ENCODE results near the gene KCNIP4. TPM values are rescaled to one million over a fixed set of nuclear protein-coding genes. Genes with fewer than 3 reads are reported as not detected.

Gene KCNIP4
- total and polyA plus RNA-seq, 2 experiments from 2014 or later, result 0.69 to 1.00 TPM

- H4K20me1 ChIP-seq (ENCODE audit: insufficient read depth, poor library complexity, severe bottlenecking), result no peaks in the 10 kb centered on the region
- 87% methylated on average over 3 of the region's 3 CpGs for WGBS (ENCODE audit: low lambda C conversion rate, missing lambda C conversion rate)
- no peaks in the 10 kb centered on the region for H3K27me3 ChIP-seq
- no peak overlapping the region for H3K4me3 ChIP-seq
- no peak overlapping the region for H3K27ac ChIP-seq
- no peak for TF ChIP-seq EZH2phosphoT487 (IDR thresholded peaks at IDR 0.05; ENCODE audit: low read depth, severe bottlenecking, unreplicated experiment)
- no peak for TF ChIP-seq CTCF (IDR thresholded peaks at IDR 0.05; ENCODE audit: poor library complexity)
- no peak for TF ChIP-seq EZH2 (IDR thresholded peaks at IDR 0.05; ENCODE audit: borderline replicate concordance)
- no peaks in the 10 kb centered on the region for H3K4me1 ChIP-seq (ENCODE audit: insufficient read depth)
- DNase-seq (ENCODE audit: low spot score), result no peak
- H3K79me2 ChIP-seq, result no peaks in the 10 kb centered on the region
- H3K9me2 ChIP-seq (replicated peaks; ENCODE audit: insufficient read depth), result no peaks in the 10 kb centered on the region
- no peaks in the 10 kb centered on the region for H3K36me3 ChIP-seq (replicated peaks; ENCODE audit: insufficient read depth, low read depth)
- H2AFZ ChIP-seq, result no peak overlapping the region
- H3K4me2 ChIP-seq, result no peak overlapping the region
- H3K9me3 ChIP-seq (ENCODE audit: low read depth), result no peaks in the 10 kb centered on the region
Observed at GRCh38 chr4:21915761-21916160, 32.8 kb downstream of the KCNIP4 start.

- Histone ChIP-seq H3K4me2 (no peak overlapping the region), H3K27ac (no peak overlapping the region), H2AFZ (no peak overlapping the region), H3K79me2 (no peaks in the 10 kb centered on the region), H3K4me1 (ENCODE audit: insufficient read depth) (no peaks in the 10 kb centered on the region), H3K9me3 (ENCODE audit: low read depth) (no peaks in the 10 kb centered on the region), H4K20me1 (ENCODE audit: insufficient read depth, poor library complexity, severe bottlenecking) (no peaks in the 10 kb centered on the region), H3K4me3 (no peak overlapping the region), H3K9me2 (replicated peaks; ENCODE audit: insufficient read depth) (no peaks in the 10 kb centered on the region), H3K36me3 (replicated peaks; ENCODE audit: insufficient read depth, low read depth) (no peaks in the 10 kb centered on the region), H3K27me3 (no peaks in the 10 kb centered on the region)
- no peak for TF ChIP-seq EZH2 (IDR thresholded peaks at IDR 0.05; ENCODE audit: borderline replicate concordance)
- TF ChIP-seq EZH2phosphoT487 (IDR thresholded peaks at IDR 0.05; ENCODE audit: low read depth, severe bottlenecking, unreplicated experiment), result no peak
- no peak for TF ChIP-seq CTCF (IDR thresholded peaks at IDR 0.05; ENCODE audit: poor library complexity)
- 89% methylated on average over 1 of the region's 1 CpG for WGBS (ENCODE audit: low lambda C conversion rate, missing lambda C conversion rate)
- no peak for DNase-seq (ENCODE audit: low spot score)
Observed at GRCh38 chr4:21901831-21902230, 46.7 kb downstream of the KCNIP4 start.

GRCh38 chr4:21901281-21901680, 47.3 kb downstream of the KCNIP4 start:
- Histone ChIP-seq H4K20me1 (ENCODE audit: insufficient read depth, poor library complexity, severe bottlenecking) (no peaks in the 10 kb centered on the region), H2AFZ (no peak overlapping the region), H3K36me3 (replicated peaks; ENCODE audit: insufficient read depth, low read depth) (no peaks in the 10 kb centered on the region), H3K4me2 (no peak overlapping the region), H3K4me3 (no peak overlapping the region), H3K27ac (no peak overlapping the region), H3K9me3 (ENCODE audit: low read depth) (no peaks in the 10 kb centered on the region), H3K9me2 (replicated peaks; ENCODE audit: insufficient read depth) (no peaks in the 10 kb centered on the region), H3K79me2 (no peaks in the 10 kb centered on the region), H3K4me1 (ENCODE audit: insufficient read depth) (no peaks in the 10 kb centered on the region), H3K27me3 (no peaks in the 10 kb centered on the region)
- TF ChIP-seq EZH2 (IDR thresholded peaks at IDR 0.05; ENCODE audit: borderline replicate concordance), result no peak
- TF ChIP-seq EZH2phosphoT487 (IDR thresholded peaks at IDR 0.05; ENCODE audit: low read depth, severe bottlenecking, unreplicated experiment), result no peak
- no peak for TF ChIP-seq CTCF (IDR thresholded peaks at IDR 0.05; ENCODE audit: poor library complexity)
- 60% methylated on average over 2 of the region's 2 CpGs for WGBS (ENCODE audit: low lambda C conversion rate, missing lambda C conversion rate)
- no peak for DNase-seq (ENCODE audit: low spot score)

GRCh38 chr4:21900211-21900610, 48.4 kb downstream of the KCNIP4 start:
- Histone ChIP-seq H3K4me2 (no peak overlapping the region), H3K9me3 (ENCODE audit: low read depth) (no peaks in the 10 kb centered on the region), H3K9me2 (replicated peaks; ENCODE audit: insufficient read depth) (no peaks in the 10 kb centered on the region), H3K79me2 (no peaks in the 10 kb centered on the region), H2AFZ (no peak overlapping the region), H3K27ac (no peak overlapping the region), H3K4me3 (no peak overlapping the region), H3K36me3 (replicated peaks; ENCODE audit: insufficient read depth, low read depth) (no peaks in the 10 kb centered on the region), H3K27me3 (no peaks in the 10 kb centered on the region), H4K20me1 (ENCODE audit: insufficient read depth, poor library complexity, severe bottlenecking) (no peaks in the 10 kb centered on the region), H3K4me1 (ENCODE audit: insufficient read depth) (no peaks in the 10 kb centered on the region)
- no peak for DNase-seq (ENCODE audit: low spot score)
- 72% methylated on average over 2 of the region's 2 CpGs for WGBS (ENCODE audit: low lambda C conversion rate, missing lambda C conversion rate)
- no peak for TF ChIP-seq CTCF (IDR thresholded peaks at IDR 0.05; ENCODE audit: poor library complexity)

All from hepatocyte (in vitro differentiated cells).